GDM1 (cell line): Measurements from ENCODE around the gene ASTN2.
A peak's percentile ranks its signal among the peaks of the same experiment; 100 is the strongest.

ENCODE experiments used
- DNase-seq: peaks from one replicate; lab custom pipeline; 2025; lab: John Stamatoyannopoulos, UW

Gene ASTN2

GRCh38 chr9:116452634-116453033 is 962.2 kb downstream of the ASTN2 start:
- DNase-seq = no peak

DNA sequence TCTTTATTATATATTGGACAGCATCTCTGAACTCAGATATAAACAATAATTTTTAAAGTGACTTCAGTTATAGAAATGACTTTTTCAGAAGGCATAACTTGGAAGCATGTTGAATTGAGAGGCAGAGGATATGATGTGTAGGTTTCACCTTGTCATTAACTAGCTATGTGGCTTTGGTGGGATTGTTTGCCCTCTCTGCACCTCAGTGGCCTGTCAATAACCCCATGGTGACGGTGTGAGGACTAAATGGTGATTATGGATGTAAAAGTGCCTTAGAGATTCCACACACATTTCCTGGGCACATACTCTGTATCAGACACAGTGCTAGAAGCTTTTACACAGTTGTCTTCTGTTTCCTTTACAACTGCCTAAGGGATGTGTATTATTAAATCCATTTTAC is 962.6 kb downstream of the ASTN2 start:
- DNase-seq = no peak

DNA sequence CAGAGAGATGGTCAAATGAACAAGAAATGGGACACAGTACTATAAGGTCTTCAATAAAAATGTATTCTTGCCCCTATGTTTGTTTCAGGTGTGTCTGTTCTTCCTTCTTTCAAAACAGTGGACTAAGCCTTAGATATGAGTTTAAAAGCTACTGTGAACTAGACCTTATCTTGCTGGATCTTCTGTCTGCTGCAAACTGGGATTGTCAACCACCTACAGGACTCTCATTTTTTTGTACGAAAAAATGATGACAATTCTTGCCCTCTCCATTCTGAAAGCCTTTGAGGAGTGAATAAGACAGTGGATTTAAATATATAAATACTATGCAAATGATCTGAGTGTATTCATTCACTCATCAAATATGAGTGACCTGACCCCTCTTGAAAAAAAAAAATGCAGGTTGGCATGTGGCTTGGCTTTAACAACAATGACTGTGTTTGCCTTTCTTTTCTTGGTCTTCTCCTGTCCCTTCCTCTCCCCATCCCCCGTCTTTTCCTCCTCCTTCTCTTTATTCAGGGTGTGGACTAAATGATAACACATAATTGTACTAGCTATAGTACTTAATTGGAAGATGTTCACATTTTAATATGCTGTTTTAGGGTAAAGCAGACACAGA is 963.2 kb downstream of the ASTN2 start:
- DNase-seq = no peak

GRCh38 chr9:116450378-116451139 is 964.3 kb downstream of the ASTN2 start:
- DNase-seq = no peak

DNA sequence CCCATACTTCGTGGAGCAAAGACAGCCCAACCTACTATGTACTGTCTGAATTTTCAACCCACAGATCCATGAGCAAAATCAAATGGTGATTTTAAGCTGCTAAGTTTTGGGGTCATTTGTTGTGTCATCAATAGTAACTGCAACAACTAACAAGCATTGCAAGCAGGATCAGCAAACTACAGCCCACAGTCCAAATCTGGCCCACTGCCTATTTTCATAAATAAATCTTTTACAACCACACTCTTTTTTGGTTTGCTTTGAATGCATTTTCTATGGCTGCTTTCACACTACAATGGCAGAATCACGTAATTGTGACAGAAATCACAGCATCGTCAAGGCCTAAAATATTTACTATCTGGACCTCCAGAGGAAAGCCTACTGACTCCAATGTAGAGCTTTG is 964.9 kb downstream of the ASTN2 start:
- no peak for DNase-seq

- DNase-seq = no peak
Observed at GRCh38 chr9:116448431-116448830, 966.4 kb downstream of the ASTN2 start.

GRCh38 chr9:116447934-116448333 is 966.9 kb downstream of the ASTN2 start:
- DNase-seq = peak; percentile 35

- no peak for DNase-seq
Observed at GRCh38 chr9:116442528-116442927, 972.3 kb downstream of the ASTN2 start.

GRCh38 chr9:116437411-116438370 is 977.2 kb downstream of the ASTN2 start:
- no peak for DNase-seq

DNA sequence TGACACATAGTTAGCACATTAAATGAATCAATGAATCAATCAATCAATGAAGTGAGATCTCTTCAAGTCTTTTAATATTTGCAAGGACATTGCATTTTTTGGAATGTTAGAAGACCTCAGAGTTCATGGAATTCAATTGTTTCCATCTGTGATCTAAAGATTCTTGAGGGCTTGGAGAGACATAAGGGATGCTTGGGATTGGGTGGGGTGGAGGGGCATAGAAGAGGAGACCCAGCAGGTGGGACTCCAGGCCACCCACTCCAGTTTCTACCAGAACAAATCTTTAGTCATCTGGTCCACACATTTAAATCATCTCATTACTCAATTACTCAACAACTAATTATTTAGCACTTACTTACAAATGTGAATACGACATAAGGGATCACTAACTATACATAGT is 978.7 kb downstream of the ASTN2 start:
- DNase-seq = no peak

GRCh38 chr9:116435706-116436105 is 979.2 kb downstream of the ASTN2 start:
- DNase-seq = no peak

DNA sequence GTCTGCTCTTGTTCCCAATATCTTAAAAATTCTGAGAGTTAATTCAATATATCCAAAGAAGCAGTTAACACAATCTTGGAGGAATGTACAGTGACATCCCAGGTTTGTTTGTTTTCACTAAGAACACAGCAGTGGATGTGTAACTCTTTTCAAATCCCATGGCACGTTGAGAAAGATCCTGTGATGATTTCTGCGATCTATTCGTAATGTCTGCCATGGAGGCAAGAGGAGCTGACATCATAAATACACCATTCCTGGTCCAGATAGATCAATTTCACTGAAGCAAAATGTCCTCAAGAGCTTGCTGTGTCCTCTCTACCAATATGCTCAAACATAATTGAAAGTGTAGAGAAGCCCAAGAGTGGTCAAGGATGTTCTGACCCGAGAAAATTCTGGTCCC is 980.5 kb downstream of the ASTN2 start:
- DNase-seq = no peak

GRCh38 chr9:116432051-116432450 is 982.8 kb downstream of the ASTN2 start:
- DNase-seq = no peak

DNA sequence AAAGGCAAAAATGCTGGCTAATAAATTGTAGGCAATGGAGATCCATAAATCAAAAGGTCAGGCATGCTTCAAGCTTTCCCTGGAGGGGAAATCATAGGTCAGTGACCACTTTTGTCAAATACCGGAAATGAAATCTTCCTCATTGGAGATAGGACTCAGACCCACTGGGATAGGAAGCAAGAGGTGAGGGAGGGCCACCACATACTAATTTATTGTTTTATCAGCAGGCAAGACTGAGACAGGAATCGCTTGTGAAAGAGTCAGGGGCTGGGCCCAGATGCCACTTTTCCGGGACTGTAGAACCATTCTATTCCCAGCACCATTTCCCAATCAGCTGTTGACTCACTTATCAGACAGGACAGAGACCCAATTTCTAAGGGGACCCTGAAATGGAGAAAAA is 984.0 kb downstream of the ASTN2 start:
- no peak for DNase-seq

GRCh38 chr9:116425244-116425643 is 989.6 kb downstream of the ASTN2 start:
- no peak for DNase-seq

GRCh38 chr9:116423149-116423548 is 991.7 kb downstream of the ASTN2 start:
- no peak for DNase-seq

GRCh38 chr9:116422119-116422979 is 992.5 kb downstream of the ASTN2 start:
- no peak for DNase-seq

DNA sequence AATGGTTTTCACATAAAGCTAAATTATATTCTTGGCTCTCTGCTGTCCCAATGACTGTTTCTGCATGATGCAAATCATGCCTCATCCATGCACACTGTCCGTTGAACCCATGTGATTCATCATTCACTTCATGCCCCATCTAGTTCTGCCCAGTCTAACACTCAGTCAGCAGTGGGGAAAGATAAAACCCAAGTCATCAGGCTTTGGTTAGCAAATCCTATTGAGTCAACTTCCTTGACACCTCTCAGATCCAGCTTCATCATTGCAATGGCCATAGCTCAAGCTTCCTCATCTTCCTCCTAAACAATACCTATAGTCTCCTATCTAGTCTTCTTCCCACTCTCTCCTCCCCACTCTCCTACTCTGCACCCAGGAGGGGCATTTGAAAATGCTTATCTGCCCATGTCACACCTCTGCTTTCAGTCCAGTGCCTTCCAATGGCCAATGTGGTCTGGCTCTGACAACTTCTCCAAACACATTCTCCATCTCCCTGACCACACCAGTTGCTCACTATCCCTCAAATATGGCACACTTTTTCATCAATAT is 993.8 kb downstream of the ASTN2 start:
- DNase-seq = no peak

DNA sequence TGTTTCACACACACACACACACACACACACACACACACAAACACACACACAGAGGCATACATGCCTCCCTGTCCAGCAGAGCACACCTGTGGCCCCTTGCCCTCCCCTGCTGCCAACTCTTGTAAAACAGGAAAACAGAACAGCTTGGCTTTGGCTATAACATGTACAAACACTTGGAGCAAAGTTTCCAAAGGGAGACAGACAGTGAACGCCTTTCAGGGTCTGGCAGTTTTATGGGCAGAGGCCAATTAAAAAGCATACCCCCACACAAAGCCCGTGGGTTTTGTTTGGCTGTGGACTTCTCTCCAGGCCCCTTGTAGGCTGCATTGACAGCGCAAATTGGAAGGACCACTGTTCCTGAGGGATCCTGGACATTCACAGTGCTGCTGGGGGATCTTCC is 995.7 kb downstream of the ASTN2 start:
- no peak for DNase-seq

GRCh38 chr9:116417464-116417863 is 997.4 kb downstream of the ASTN2 start:
- no peak for DNase-seq

GRCh38 chr9:116416421-116416820 is 998.4 kb downstream of the ASTN2 start:
- DNase-seq = no peak
